Glomerular visceral epithelial cell (primary cell): ENCODE data around the gene PDE6G.
A peak's percentile ranks its signal among the peaks of the same experiment; 100 is the strongest.

Experiments
- DNase-seq: peaks from one replicate; pipeline ENCODE4 v3.0.0-alpha.2; 2016; ENCODE audit errors: extremely low spot score

Gene PDE6G

GRCh38 chr17:81656118-81656743, at the start of gene PDE6G:
PDE6G (minus strand) TSS chr17:81656542; CDS start chr17:81653305, 3,237 bp downstream.
- no peak for DNase-seq

- no peak for DNase-seq
Measured at GRCh38 chr17:81705518-81706231, 49.3 kb upstream of the PDE6G start.

- DNase-seq, result no peak
Measured at GRCh38 chr17:81703747-81704654, 47.7 kb upstream of the PDE6G start.

- peak; percentile 92 for DNase-seq
Measured at GRCh38 chr17:81702934-81703746, 46.8 kb upstream of the PDE6G start, which contains the start of gene MRPL12. MRPL12 (plus strand) TSS chr17:81703367; CDS start chr17:81703502, 135 bp downstream.

GRCh38 chr17:81701288-81702071, 45.1 kb upstream of the PDE6G start:
- peak; percentile 28 for DNase-seq

GRCh38 chr17:81700353-81701287, 44.3 kb upstream of the PDE6G start:
- no peak for DNase-seq

- DNase-seq, result no peak
Measured at GRCh38 chr17:81697261-81698044, 41.1 kb upstream of the PDE6G start.

- no peak for DNase-seq
Measured at GRCh38 chr17:81696218-81696941, 40.0 kb upstream of the PDE6G start.

- DNase-seq, result no peak
Measured at GRCh38 chr17:81695801-81696200, 39.5 kb upstream of the PDE6G start.

GRCh38 chr17:81695211-81695610, 38.9 kb upstream of the PDE6G start:
- DNase-seq, result no peak

- no peak for DNase-seq
Measured at GRCh38 chr17:81694810-81695209, 38.5 kb upstream of the PDE6G start.

GRCh38 chr17:81693509-81694210, 37.3 kb upstream of the PDE6G start:
- DNase-seq, result no peak

- no peak for DNase-seq
Measured at GRCh38 chr17:81691608-81692007, 35.3 kb upstream of the PDE6G start.

- no peak for DNase-seq
Measured at GRCh38 chr17:81691196-81691595, 34.9 kb upstream of the PDE6G start.

GRCh38 chr17:81690549-81690948, 34.2 kb upstream of the PDE6G start:
- no peak for DNase-seq

GRCh38 chr17:81690066-81690465, 33.7 kb upstream of the PDE6G start:
- DNase-seq, result no peak

GRCh38 chr17:81688616-81689015, 32.3 kb upstream of the PDE6G start:
- DNase-seq, result no peak
